GM12878 (cell line): ENCODE measurements around the gene SPRED2. TPM values are rescaled to one million over a fixed set of nuclear protein-coding genes. Genes with fewer than 3 reads are reported as not detected.

Source experiments
- ATAC-seq: fragments of 200-7000 bp; cut with Tn5 transposase; 3 replicates; pipeline ENCODE4 v1.9.1; 2020; ENCODE audit warnings: mild to moderate bottlenecking, moderate library complexity
- BruUV-seq: library from RNA; stranded (reverse); fragments of 400-500 nt; replicated peaks from 2 replicates; lab custom pipeline; 2021; lab: Mats Ljungman, UMichigan
- CTCF ChIA-PET: fragments of 300-600 bp; sonication (Branson Sonifier 250); formaldehyde crosslinking; extraction: SDS; loops from one replicate; lab custom pipeline; 2021; ENCODE audit warnings: inconsistent platforms; lab: Yijun Ruan, JAX
- POLR2A ChIA-PET: fragments of 350-600 bp; formaldehyde crosslinking; extraction: SDS; loops from one replicate; lab custom pipeline; 2021; ENCODE audit warnings: inconsistent platforms; lab: Charles Lee
- RAD21 ChIA-PET: fragments of 300-600 bp; sonication (Branson Sonifier 250); formaldehyde crosslinking; loops from one replicate; lab custom pipeline; 2023; ENCODE audit warnings: antibody characterized with exemption; ENCODE audit not compliant: unreplicated experiment; lab: Charles Lee
- SMC1A ChIA-PET: fragments of 300-600 bp; sonication (Branson Sonifier 250); formaldehyde crosslinking; loops from one replicate; lab custom pipeline; 2023; ENCODE audit not compliant: unreplicated experiment, uncharacterized antibody; lab: Charles Lee
- DNase-seq: peaks from one replicate; pipeline ENCODE4 v3.0.0-alpha.2; 2011; ENCODE audit warnings: low read depth, low spot score
- FAIRE-seq: peaks from 3 replicates; lab custom pipeline; 2011; peaks lifted over from hg19 to GRCh38; lab: Jason Lieb, UNC
- H2AFZ ChIP-seq: 2 replicates; pipeline ENCODE4 v1.6.0; 2011; ENCODE audit warnings: low read depth, low read length, control low read depth; ENCODE audit not compliant: control insufficient read depth
- H3K27ac ChIP-seq: 2 replicates; pipeline ENCODE4 v1.5.1; 2011; ENCODE audit warnings: control low read depth; ENCODE audit not compliant: control insufficient read depth, insufficient read depth
- H3K27me3 ChIP-seq, 2 experiments: replicated peaks in 1 of 2; 2 replicates each; pipeline versions ENCODE4 v1.6.0 to v1.6.1; 2011; ENCODE audit warnings: low read length in 1 of 2; ENCODE audit not compliant: control insufficient read depth in 2 of 2, insufficient read depth in 2 of 2
- H3K36me3 ChIP-seq, 2 experiments: 2 replicates each; pipeline ENCODE4 v1.5.1; 2011; ENCODE audit warnings: low read length in 1 of 2; ENCODE audit not compliant: control insufficient read depth in 2 of 2, insufficient read depth in 2 of 2
- H3K4me1 ChIP-seq: 2 replicates; pipeline ENCODE4 v1.6.1; 2011; ENCODE audit warnings: mild to moderate bottlenecking, low read length, moderate library complexity, mixed read lengths; ENCODE audit not compliant: control insufficient read depth, insufficient read depth
- H3K4me2 ChIP-seq: 2 replicates; pipeline ENCODE4 v1.6.0; 2011; ENCODE audit warnings: control low read depth; ENCODE audit not compliant: control insufficient read depth, insufficient read depth
- H3K4me3 ChIP-seq: fragments of 200-600 bp; sonication (generic); 2 replicates; pipeline ENCODE4 v1.5.1; 2016
- H3K79me2 ChIP-seq: 2 replicates; pipeline ENCODE4 v1.6.0; 2011; ENCODE audit warnings: low read length; ENCODE audit not compliant: control insufficient read depth, insufficient read depth
- H3K9ac ChIP-seq: 2 replicates; pipeline ENCODE4 v1.8.0; 2011; ENCODE audit warnings: low read length, control low read depth, mixed read lengths; ENCODE audit not compliant: control insufficient read depth, insufficient read depth
- H3K9me3 ChIP-seq: replicated peaks from 3 replicates; pipeline ENCODE4 v1.5.1; 2011; ENCODE audit warnings: mild to moderate bottlenecking, low read length; ENCODE audit not compliant: control insufficient read depth, insufficient read depth
- H4K20me1 ChIP-seq: 2 replicates; pipeline ENCODE4 v1.6.0; 2011; ENCODE audit not compliant: control insufficient read depth, insufficient read depth
- ETV6 ChIP-seq, 2 experiments: fragments of 450-650 bp in 1 of 2; IDR thresholded peaks in 1 of 2; conservative IDR thresholded peaks in 1 of 2; 2 replicates each; pipeline ENCODE4 v1.6.1; 2014; ENCODE audit warnings: antibody characterized with exemption in 1 of 2, borderline replicate concordance in 1 of 2, low read depth in 1 of 2, mild to moderate bottlenecking in 1 of 2, moderate library complexity in 1 of 2
- JUNB ChIP-seq: IDR thresholded peaks from 2 replicates; pipeline ENCODE4 v1.6.1; 2016; ENCODE audit warnings: antibody characterized with exemption, mild to moderate bottlenecking
- MYB ChIP-seq: fragments of 150-350 bp; IDR thresholded peaks from 2 replicates; pipeline ENCODE4 v1.6.1; 2014; ENCODE audit warnings: mild to moderate bottlenecking, low read depth, low read length, borderline replicate concordance
- NFIC ChIP-seq: IDR thresholded peaks from 2 replicates; pipeline ENCODE4 v1.6.1; 2012; ENCODE audit warnings: low read depth, mild to moderate bottlenecking, inconsistent platforms, low read length, moderate library complexity
- RCOR1 ChIP-seq: conservative IDR thresholded peaks from 2 replicates; pipeline ENCODE4 v1.6.1; 2012; ENCODE audit warnings: low read depth, low read length, improper control_type of control experiment
- SREBF1 ChIP-seq: IDR thresholded peaks from 2 replicates; pipeline ENCODE4 v1.6.1; 2012; ENCODE audit warnings: mild to moderate bottlenecking, low read length
- whole genome bisulfite sequencing: methylation state at CpG from one replicate; pipeline ENCODE4 v1.1.6; 2016; ENCODE audit warnings: low lambda C conversion rate; ENCODE audit not compliant: insufficient replicate concordance, insufficient coverage; ENCODE audit errors: missing lambda C conversion rate; 5-methylcytosine and 5-hydroxymethylcytosine counted together
- in situ Hi-C: fragments of 300-500 bp; cut with MboI; formaldehyde crosslinking; loops from 9 replicates; pipeline ENCODE4 v1.14.3; 2018; ENCODE audit warnings: mixed read lengths
- intact Hi-C: fragments of 100-400 bp; cut with micrococcal nuclease; formaldehyde crosslinking; loops from one replicate; pipeline ENCODE4 v1.14.2; 2022; ENCODE audit not compliant: unreplicated experiment
- polyA plus RNA-seq, 11 experiments: library from polyadenylated mRNA; depleted of rRNA in 4 of 11; unstranded in 6 of 11; stranded (reverse) in 5 of 11; fragments of >200 nt; fragmentation: Nextera tagmentation in 4 of 11; fragmentation: Illumina TruSeq in 1 of 11; extraction: Ambion mirVana in 4 of 11; extraction: Trizol in 1 of 11; gene quantifications; 1 replicate in 1 of 11; 2 replicates in 10 of 11; pipeline versions ENCODE4 v1.2.1 to v1.2.3, GENCODE V29; 2011 to 2016; ENCODE audit warnings: inconsistent platforms in 2 of 11, missing spikeins in 2 of 11, low read depth in 1 of 11
- total RNA-seq, 4 experiments: library from RNA; depleted of rRNA in 3 of 4; stranded (reverse); fragments of >200 nt in 3 of 4; fragmentation: Illumina TruSeq in 1 of 4; extraction: Trizol in 1 of 4; gene quantifications; 2 replicates each; pipeline versions ENCODE4 v1.2.1 to v1.2.3, GENCODE V29; 2013 to 2021

Gene SPRED2
- total and polyA plus RNA-seq, 10 of the 15 experiments (the other 5 are each of a cell fraction or from before 2014, with no cell fraction given) = 3.0 to 23.9 (median 9.7) TPM

GRCh38 chr2:65344182-65344581 lies 88.2 kb downstream of the SPRED2 start:
- peak; percentile 38 for ATAC-seq
- no peaks in the 10 kb centered on the region for H3K9me3 ChIP-seq
- CTCF ChIA-PET = interaction anchor here (0.6 to 1.3 kb wide), 3 partner anchors 12 to 265 kb away, joined by 3 to 6 read pairs (median 3); no protein-coding TSS in a partner anchor
- POLR2A ChIA-PET = interaction anchor here (0.6 to 1.1 kb wide), 4 partner anchors 13 to 108 kb away, joined by 3 to 6 read pairs (median 4); no protein-coding TSS in a partner anchor
- H3K79me2 ChIP-seq = no peaks in the 10 kb centered on the region
- RAD21 ChIA-PET = interaction anchor here (1.0 to 1.3 kb wide), 2 partner anchors 10 to 14 kb away, joined by 3 read pairs; no protein-coding TSS in a partner anchor
- no peak overlapping the region for H3K9ac ChIP-seq
- no peaks in the 10 kb centered on the region for H4K20me1 ChIP-seq
- intact Hi-C loops (no loop called here), in situ Hi-C loops (no loop called here)
- no peaks in the 10 kb centered on the region; a peak in 1 of 4 replicates for H3K36me3 ChIP-seq
- H2AFZ ChIP-seq = no peak overlapping the region; the same call in 1 of the 2 replicates
- no peak overlapping the region for H3K27ac ChIP-seq
- WGBS = 0% methylated on average over 4 of the region's 4 CpGs
- peaks cover 4% of the 10 kb centered on the region; the same call in 1 of the 2 replicates for H3K4me1 ChIP-seq
- no peaks in the 10 kb centered on the region for H3K27me3 ChIP-seq
- SMC1A ChIA-PET = interaction anchor here (0.8 to 1.2 kb wide), 6 partner anchors 9 to 68 kb away, joined by 3 to 7 read pairs (median 3); no protein-coding TSS in a partner anchor
- no peak for DNase-seq
- H3K4me2 ChIP-seq = peak overlapping the region; percentile 56
- H3K4me3 ChIP-seq = no peak overlapping the region
- peak; percentile 77 for TF ChIP-seq JUNB
- peak; percentile 69; the same call in 1 of the 2 replicates for TF ChIP-seq NFIC
- no peak for TF ChIP-seq MYB
- TF ChIP-seq, all 136 proteins: peak for 2
- no TSS peak for BruUV-seq
- FAIRE-seq = no peak

- ChIA-PET RAD21 (no interaction called here), POLR2A (interaction anchor here (1.0 kb wide), 1 partner anchor 14 kb away, joined by 5 read pairs; no protein-coding TSS in a partner anchor), SMC1A (interaction anchor here (0.9 to 1.4 kb wide), 3 partner anchors 10 to 41 kb away, joined by 3 to 5 read pairs (median 3); no protein-coding TSS in a partner anchor), CTCF (interaction anchor here (1.3 kb wide), 1 partner anchor 15 kb away, joined by 6 read pairs; no protein-coding TSS in a partner anchor)
- H3K9ac ChIP-seq = no peak overlapping the region
- DNase-seq = no peak
- H3K79me2 ChIP-seq = no peaks in the 10 kb centered on the region
- no peaks in the 10 kb centered on the region for H4K20me1 ChIP-seq
- no peak overlapping the region for H3K4me3 ChIP-seq
- H2AFZ ChIP-seq = no peak overlapping the region
- H3K4me2 ChIP-seq = no peak overlapping the region
- no peaks in the 10 kb centered on the region; a peak in 1 of 4 replicates for H3K36me3 ChIP-seq
- ATAC-seq = no peak
- no peak for TF ChIP-seq ETV6 (conservative IDR thresholded peaks at IDR 0.05 in 1 of 2, IDR thresholded peaks at IDR 0.05 in 1 of 2; ENCODE audit: borderline replicate concordance in 1 of 2, low read depth in 1 of 2)
- no peak for TF ChIP-seq RCOR1
- no peak for TF ChIP-seq SREBF1
- H3K27ac ChIP-seq = no peak overlapping the region
- no peaks in the 10 kb centered on the region for H3K9me3 ChIP-seq
- H3K27me3 ChIP-seq = no peaks in the 10 kb centered on the region
- BruUV-seq = no TSS peak
- H3K4me1 ChIP-seq = peaks cover 4% of the 10 kb centered on the region; the same call in 1 of the 2 replicates
- intact Hi-C loops (no loop called here), in situ Hi-C loops (no loop called here)
- no peak for FAIRE-seq
Measured at GRCh38 chr2:65343386-65343785, 89.0 kb downstream of the SPRED2 start.
